GM18505 (cell line): ENCODE measurements around the gene DSTN.

Source experiments
- ATAC-seq: cut with Tn5 transposase; IDR thresholded peaks from one replicate; pipeline ENCODE4 v1.9.1; 2021; ENCODE audit not compliant: unreplicated experiment
- POLR2A ChIP-seq: IDR thresholded peaks from 4 replicates; pipeline ENCODE4 v1.6.1; 2011; ENCODE audit warnings: borderline replicate concordance; ENCODE audit not compliant: insufficient read depth, insufficient read length; ENCODE audit errors: extremely low read depth

DSTN gene

GRCh38 chr20:17622086-17622850, 52.4 kb downstream of the DSTN start:
- TF ChIP-seq POLR2A, result no peak
- ATAC-seq, result no peak

GRCh38 chr20:17622851-17623508, 53.1 kb downstream of the DSTN start:
- TF ChIP-seq POLR2A, result no peak

DNA sequence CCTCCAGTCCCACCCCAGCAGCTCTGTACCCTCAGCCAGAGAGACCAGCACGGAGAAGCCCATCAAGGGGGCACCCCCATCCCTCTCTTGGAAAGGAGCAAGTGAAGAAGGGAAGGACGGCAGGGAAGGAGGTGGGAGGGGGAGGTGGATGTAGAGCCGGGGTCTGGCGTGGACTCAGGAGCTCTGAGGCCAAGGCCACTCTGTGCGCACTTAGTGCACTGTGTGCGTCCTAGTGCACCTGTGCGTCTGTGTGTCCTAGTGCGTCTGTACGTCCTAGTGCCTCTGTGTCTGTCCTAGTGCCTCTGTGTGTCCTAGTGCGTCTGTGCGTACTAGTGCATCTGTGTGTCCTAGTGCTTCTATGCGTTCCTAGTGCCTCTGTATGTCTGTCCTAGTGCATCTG, 54.2 kb downstream of the DSTN start:
- no peak for TF ChIP-seq POLR2A
- no peak for ATAC-seq

More at GRCh38 chr20:17622851-17623508, 53.1 kb downstream of the DSTN start:
- no peak for ATAC-seq

GRCh38 chr20:17624551-17625245, 54.8 kb downstream of the DSTN start:
- no peak for TF ChIP-seq POLR2A
- no peak for ATAC-seq

DNA sequence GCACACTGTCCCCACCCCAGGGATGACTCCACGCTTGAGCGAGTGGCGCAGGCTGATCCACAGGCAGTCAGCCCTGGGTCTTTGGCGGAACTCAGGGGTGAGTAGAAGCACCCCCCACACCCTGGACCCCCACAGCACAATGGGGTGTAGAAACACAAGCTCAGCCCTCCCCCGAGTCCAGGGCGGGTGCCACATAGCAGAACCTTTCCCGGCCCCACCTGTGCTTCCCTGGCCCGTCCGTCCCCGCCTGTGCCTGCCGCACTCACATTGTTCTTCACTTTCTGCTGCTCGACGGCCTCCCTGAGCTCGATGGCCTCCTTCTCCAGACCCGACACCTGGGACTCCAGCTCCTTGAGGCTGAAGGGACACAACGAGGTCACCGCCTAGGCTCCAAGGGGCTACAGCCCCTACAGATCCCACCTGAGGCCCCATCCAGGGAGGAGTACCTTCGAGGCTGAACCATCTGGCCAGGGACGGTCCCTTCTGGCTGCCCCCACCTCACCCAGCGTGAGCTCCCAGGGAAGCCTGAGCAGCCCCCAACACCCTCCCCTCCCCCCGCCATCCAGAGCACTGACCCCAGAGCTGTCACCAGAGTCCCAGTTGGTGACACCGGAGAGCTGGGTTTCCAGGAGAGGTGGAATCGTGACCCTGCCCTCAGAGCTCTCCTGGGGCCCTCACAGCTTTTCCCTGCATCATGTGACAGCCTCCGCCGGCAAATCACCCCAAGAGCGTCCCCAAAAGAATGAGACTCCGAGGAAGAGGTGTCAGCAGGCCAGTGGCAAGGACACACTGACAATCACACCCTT, 55.6 kb downstream of the DSTN start:
- no peak for TF ChIP-seq POLR2A
- ATAC-seq, result no peak

- no peak for TF ChIP-seq POLR2A
- no peak for ATAC-seq
Observed at GRCh38 chr20:17626217-17627007, 56.5 kb downstream of the DSTN start.

- no peak for TF ChIP-seq POLR2A
- no peak for ATAC-seq
Observed at GRCh38 chr20:17627101-17627955, 57.5 kb downstream of the DSTN start.

DNA sequence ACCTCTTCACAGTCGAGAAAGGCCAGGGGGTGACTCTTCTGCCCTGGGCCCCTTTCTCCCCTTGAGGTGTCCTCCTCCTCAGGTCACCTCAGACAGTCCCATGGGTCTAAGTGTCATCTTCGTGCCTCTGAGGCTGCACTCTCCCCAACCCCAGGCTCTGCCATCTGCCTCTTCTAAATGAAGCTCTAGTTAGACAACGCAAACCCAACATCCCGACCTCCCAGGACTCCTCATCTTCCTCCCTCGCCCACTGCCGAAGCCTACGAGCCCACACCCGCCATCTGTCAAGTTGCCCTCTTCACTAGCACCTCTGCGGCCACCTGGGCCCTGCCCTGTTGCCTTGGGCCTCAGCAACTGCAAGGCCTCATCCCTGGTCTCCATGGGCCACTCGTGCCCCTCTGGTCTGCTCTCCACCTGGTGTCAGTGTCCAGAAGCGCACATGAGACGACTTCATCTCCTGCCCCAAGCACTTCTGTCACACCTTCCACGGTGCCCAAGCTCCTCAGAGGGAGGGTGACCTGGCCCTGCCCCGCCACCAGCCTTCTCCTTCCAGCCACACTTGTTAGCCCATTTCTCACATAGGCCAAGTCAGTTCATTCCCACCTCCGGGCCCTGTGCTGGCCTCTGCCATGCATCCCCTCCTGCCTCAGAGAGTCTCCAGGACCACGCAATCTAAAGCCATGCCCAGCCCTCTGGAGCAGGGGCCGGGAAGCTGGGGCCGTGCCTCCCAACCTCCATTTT, 58.4 kb downstream of the DSTN start:
- ATAC-seq, result no peak
- TF ChIP-seq POLR2A, result no peak

DNA sequence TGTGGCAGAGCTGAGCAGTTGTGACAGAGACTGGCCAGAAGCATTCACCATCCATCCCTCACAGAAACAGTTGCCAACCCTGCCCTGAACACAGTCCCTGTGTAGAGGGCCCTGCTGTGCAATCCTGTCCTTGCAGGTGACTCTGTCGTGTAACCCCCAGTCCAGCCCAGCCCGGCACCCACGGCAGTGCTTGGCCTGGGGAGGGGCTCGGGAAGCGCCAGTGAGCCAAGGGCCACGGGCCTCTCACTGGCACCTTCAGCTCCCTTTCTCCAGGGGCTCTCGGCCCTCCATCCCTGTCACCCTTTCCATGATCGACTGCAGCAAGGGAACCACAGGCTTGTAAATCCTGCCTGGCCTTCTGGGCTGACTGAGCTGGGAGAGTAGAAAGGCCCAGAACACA, 59.1 kb downstream of the DSTN start:
- ATAC-seq, result no peak
- no peak for TF ChIP-seq POLR2A

DNA sequence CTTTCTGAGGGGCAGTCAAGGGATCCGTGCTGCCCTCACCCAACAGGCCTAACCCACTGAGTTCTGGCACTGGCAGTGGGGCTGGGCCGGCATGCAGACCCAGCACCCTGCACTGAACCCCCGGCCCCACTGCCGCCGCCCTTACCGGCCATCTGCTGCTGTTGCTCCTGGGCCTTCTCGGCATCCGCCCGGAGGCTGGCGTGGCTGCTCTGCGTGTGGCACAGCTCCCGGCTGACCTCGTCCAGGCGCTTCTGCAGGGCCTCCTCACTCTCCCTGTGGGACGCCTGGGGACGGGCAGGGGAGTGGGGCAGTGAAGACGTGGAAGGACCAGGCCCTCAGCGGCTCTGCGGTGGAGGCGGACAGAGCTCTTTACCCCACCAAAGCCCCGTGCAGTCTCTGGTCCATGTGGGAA, 59.8 kb downstream of the DSTN start:
- ATAC-seq, result no peak
- TF ChIP-seq POLR2A, result no peak
